Parathyroid adenoma (tissue), 2 donors: ENCODE results near the gene ERO1B.

Source experiments
- H2AFZ ChIP-seq: fragments of 300-600 bp; sonication (generic); one replicate; pipeline ENCODE4 v1.7.0; 2017; ENCODE audit warnings: antibody characterized with exemption, mild to moderate bottlenecking
- H3K27ac ChIP-seq: fragments of 300-600 bp; sonication (generic); one replicate; pipeline ENCODE4 v1.7.0; 2017
- H3K27me3 ChIP-seq: fragments of 300-600 bp; sonication (generic); one replicate; pipeline ENCODE4 v1.7.0; 2017; ENCODE audit warnings: low read length; ENCODE audit not compliant: control insufficient read depth, insufficient read depth
- H3K36me3 ChIP-seq: fragments of 300-600 bp; sonication (generic); one replicate; pipeline ENCODE4 v1.7.0; 2017; ENCODE audit warnings: low read length; ENCODE audit not compliant: control insufficient read depth, insufficient read depth
- H3K4me1 ChIP-seq: fragments of 300-600 bp; sonication (generic); one replicate; pipeline ENCODE4 v1.7.0; 2017; ENCODE audit warnings: control low read depth
- H3K4me2 ChIP-seq: fragments of 300-600 bp; sonication (generic); one replicate; pipeline ENCODE4 v1.7.0; 2017; ENCODE audit warnings: low read length
- H3K4me3 ChIP-seq: fragments of 300-600 bp; sonication (generic); one replicate; pipeline ENCODE4 v1.7.0; 2017; ENCODE audit warnings: low read depth, low read length
- H3K79me2 ChIP-seq: fragments of 300-600 bp; sonication (generic); one replicate; pipeline ENCODE4 v1.7.0; 2017; ENCODE audit warnings: control low read depth
- H3K9ac ChIP-seq: fragments of 300-600 bp; sonication (generic); one replicate; pipeline ENCODE4 v1.7.0; 2017; ENCODE audit warnings: mild to moderate bottlenecking
- H3K9me3 ChIP-seq: fragments of 300-600 bp; sonication (generic); one replicate; pipeline ENCODE4 v1.7.0; 2017; ENCODE audit warnings: low read length; ENCODE audit not compliant: control insufficient read depth
- CTCF ChIP-seq: fragments of 300-600 bp; sonication (generic); IDR thresholded peaks from one replicate; pipeline ENCODE4 v1.7.0; 2017; ENCODE audit warnings: antibody characterized with exemption, mild to moderate bottlenecking
- donor health status: primary hyperparathyroidism.

ERO1B gene

DNA sequence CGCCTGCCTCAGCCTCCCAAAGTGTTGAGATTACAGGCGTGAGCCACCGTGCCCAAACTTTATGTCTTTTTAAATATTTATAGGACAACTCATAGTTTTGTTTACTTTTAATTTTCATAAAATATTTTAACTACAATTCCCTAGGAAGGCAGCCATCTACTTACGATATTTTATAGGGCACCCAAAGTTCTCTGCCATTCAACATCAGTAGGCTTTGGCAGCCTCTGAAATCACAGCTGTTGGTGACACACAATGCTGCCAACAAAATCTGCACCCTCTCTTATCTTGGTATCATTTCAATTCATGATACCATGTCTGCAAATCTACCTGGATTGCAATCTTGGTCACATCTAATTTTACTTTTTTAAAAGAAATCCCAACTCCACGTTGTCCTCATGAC is 27.1 kb upstream of the ERO1B start:
- H3K79me2 ChIP-seq = no peaks in the 10 kb centered on the region
- no peak overlapping the region for H3K9ac ChIP-seq
- H3K36me3 ChIP-seq = no peaks in the 10 kb centered on the region
- no peak overlapping the region for H2AFZ ChIP-seq
- H3K4me3 ChIP-seq = no peak overlapping the region
- no peak for TF ChIP-seq CTCF
- no peaks in the 10 kb centered on the region for H3K27me3 ChIP-seq
- no peak overlapping the region for H3K4me2 ChIP-seq
- no peaks in the 10 kb centered on the region for H3K9me3 ChIP-seq
- H3K27ac ChIP-seq = no peak overlapping the region
- H3K4me1 ChIP-seq = peaks cover 3% of the 10 kb centered on the region

- no peaks in the 10 kb centered on the region for H3K9me3 ChIP-seq
- H3K4me1 ChIP-seq = no peaks in the 10 kb centered on the region
- H3K9ac ChIP-seq = no peak overlapping the region
- no peak overlapping the region for H3K4me2 ChIP-seq
- no peaks in the 10 kb centered on the region for H3K27me3 ChIP-seq
- no peak overlapping the region for H3K27ac ChIP-seq
- H3K36me3 ChIP-seq = no peaks in the 10 kb centered on the region
- no peak overlapping the region for H2AFZ ChIP-seq
- no peak overlapping the region for H3K4me3 ChIP-seq
- no peak for TF ChIP-seq CTCF
- no peaks in the 10 kb centered on the region for H3K79me2 ChIP-seq
These were observed 25.7 kb upstream of the ERO1B start for GRCh38 chr1:236307435-236307834.

DNA sequence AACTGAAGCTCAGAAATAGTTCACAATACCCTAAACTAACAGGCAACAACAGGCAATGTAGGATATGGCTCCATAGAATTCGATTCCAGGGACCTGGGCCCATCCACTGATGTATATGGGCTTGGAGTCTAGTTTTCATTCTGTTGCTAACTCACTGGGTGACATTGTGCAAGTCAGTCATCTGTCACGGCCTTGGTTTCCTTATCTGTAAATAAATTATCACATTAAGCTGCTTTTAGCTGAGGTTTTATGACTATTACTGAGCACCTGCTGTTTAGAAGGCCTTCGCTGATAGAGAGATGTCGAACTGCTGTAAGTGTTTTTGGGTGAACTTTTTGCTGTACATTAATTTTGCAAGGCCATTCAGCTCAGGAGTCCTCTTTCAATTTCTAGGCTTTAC is 22.9 kb upstream of the ERO1B start:
- H3K4me3 ChIP-seq = no peak overlapping the region
- no peak overlapping the region for H3K9ac ChIP-seq
- no peaks in the 10 kb centered on the region for H3K27me3 ChIP-seq
- TF ChIP-seq CTCF = no peak
- no peaks in the 10 kb centered on the region for H3K36me3 ChIP-seq
- no peak overlapping the region for H2AFZ ChIP-seq
- no peak overlapping the region for H3K27ac ChIP-seq
- no peaks in the 10 kb centered on the region for H3K79me2 ChIP-seq
- H3K4me2 ChIP-seq = no peak overlapping the region
- H3K4me1 ChIP-seq = no peaks in the 10 kb centered on the region
- no peaks in the 10 kb centered on the region for H3K9me3 ChIP-seq

DNA sequence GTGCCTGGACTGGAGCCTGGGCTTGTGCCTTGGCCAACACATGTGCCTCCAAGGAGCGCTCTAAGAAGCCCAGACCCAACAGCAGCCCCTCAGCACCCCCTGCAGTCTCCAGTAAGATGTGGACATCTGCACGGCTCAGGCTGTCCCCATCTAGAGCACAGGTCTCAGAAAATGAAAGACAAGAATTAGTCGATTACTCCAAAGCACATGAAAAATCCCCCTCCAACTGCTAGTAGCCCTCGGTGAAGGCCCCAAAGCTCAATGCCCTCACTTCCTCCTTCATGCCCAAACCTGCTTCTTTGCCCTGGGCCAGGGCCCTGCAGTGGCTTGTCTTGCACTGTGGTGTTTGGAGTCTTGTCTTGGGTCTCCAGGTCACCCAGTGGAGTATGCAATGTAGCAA is 21.9 kb upstream of the ERO1B start:
- no peaks in the 10 kb centered on the region for H3K79me2 ChIP-seq
- H3K4me3 ChIP-seq = no peak overlapping the region
- H3K4me2 ChIP-seq = no peak overlapping the region
- no peak overlapping the region for H2AFZ ChIP-seq
- no peak for TF ChIP-seq CTCF
- H3K27me3 ChIP-seq = no peaks in the 10 kb centered on the region
- no peak overlapping the region for H3K27ac ChIP-seq
- no peak overlapping the region for H3K9ac ChIP-seq
- no peaks in the 10 kb centered on the region for H3K4me1 ChIP-seq
- H3K9me3 ChIP-seq = no peaks in the 10 kb centered on the region
- H3K36me3 ChIP-seq = no peaks in the 10 kb centered on the region

GRCh38 chr1:236302941-236303340 is 21.2 kb upstream of the ERO1B start:
- Histone ChIP-seq H3K27me3 (no peaks in the 10 kb centered on the region), H3K36me3 (no peaks in the 10 kb centered on the region), H3K4me2 (no peak overlapping the region), H3K79me2 (no peaks in the 10 kb centered on the region), H3K27ac (no peak overlapping the region), H3K9me3 (no peaks in the 10 kb centered on the region), H3K9ac (no peak overlapping the region), H3K4me1 (no peaks in the 10 kb centered on the region), H2AFZ (no peak overlapping the region), H3K4me3 (no peak overlapping the region)
- TF ChIP-seq CTCF = no peak
